HG02678 (cell line): ENCODE results near the gene RDM1.

Experiments
- ATAC-seq: cut with Tn5 transposase; IDR thresholded peaks from one replicate; pipeline ENCODE4 v1.9.1; 2021; ENCODE audit warnings: mild to moderate bottlenecking, moderate library complexity; ENCODE audit not compliant: unreplicated experiment

Gene RDM1

GRCh38 chr17:35934760-35935159 is 4.2 kb upstream of the RDM1 start:
- no peak for ATAC-seq

- no peak for ATAC-seq
These were observed 2.0 kb upstream of the RDM1 start for GRCh38 chr17:35932586-35932985.

- no peak for ATAC-seq
These were observed 1.3 kb upstream of the RDM1 start for GRCh38 chr17:35931794-35932425.

- ATAC-seq, result no peak
These were observed 2.9 kb downstream of the RDM1 start for GRCh38 chr17:35927714-35928113.

GRCh38 chr17:35923609-35924114 is 6.9 kb downstream of the RDM1 start:
- ATAC-seq, result no peak

GRCh38 chr17:35920229-35920628 is 10.3 kb downstream of the RDM1 start:
- ATAC-seq, result no peak

GRCh38 chr17:35918665-35919064 is 11.9 kb downstream of the RDM1 start:
- ATAC-seq, result no peak

GRCh38 chr17:35917519-35918213 is 12.9 kb downstream of the RDM1 start:
- no peak for ATAC-seq

- ATAC-seq, result no peak
These were observed 15.2 kb downstream of the RDM1 start for GRCh38 chr17:35915153-35915964.

GRCh38 chr17:35914354-35914753 is 16.2 kb downstream of the RDM1 start:
- ATAC-seq, result no peak

GRCh38 chr17:35913609-35914008 is 17.0 kb downstream of the RDM1 start:
- no peak for ATAC-seq

- ATAC-seq, result no peak
These were observed 17.6 kb downstream of the RDM1 start for GRCh38 chr17:35912942-35913341.

- no peak for ATAC-seq
These were observed 18.1 kb downstream of the RDM1 start for GRCh38 chr17:35912339-35912912.

GRCh38 chr17:35909408-35909807 is 21.2 kb downstream of the RDM1 start:
- no peak for ATAC-seq

- no peak for ATAC-seq
These were observed 22.9 kb downstream of the RDM1 start for GRCh38 chr17:35907691-35908090.

- ATAC-seq, result no peak
These were observed 23.5 kb downstream of the RDM1 start for GRCh38 chr17:35906926-35907637.

- ATAC-seq, result no peak
These were observed 24.2 kb downstream of the RDM1 start for GRCh38 chr17:35906191-35906925.

GRCh38 chr17:35903451-35903850 is 27.1 kb downstream of the RDM1 start:
- no peak for ATAC-seq

GRCh38 chr17:35901631-35902175 is 28.9 kb downstream of the RDM1 start:
- ATAC-seq, result no peak
